GM23338 (cell line): ENCODE data around the gene SLC39A5. TPM values are rescaled to one million over a fixed set of nuclear protein-coding genes. Genes with fewer than 3 reads are reported as not detected.

Experiments used
- ATAC-seq: fragments of 200-7000 bp; cut with Tn5 transposase; 3 replicates; pipeline ENCODE4 v1.9.1; 2020
- DNase-seq: peaks from one replicate; pipeline ENCODE4 v3.0.0-alpha.2; 2015; ENCODE audit warnings: low spot score
- H2AFZ ChIP-seq: fragments of 200-600 bp; sonication (generic); 2 replicates; pipeline ENCODE4 v1.8.0; 2016; ENCODE audit warnings: antibody characterized with exemption, mild to moderate bottlenecking, moderate library complexity
- H3F3A ChIP-seq: fragments of 200-600 bp; sonication (generic); replicated peaks from 2 replicates; pipeline ENCODE4 v1.8.0; 2017; ENCODE audit warnings: antibody characterized with exemption, mixed run types, low read depth
- H3K27ac ChIP-seq: fragments of 200-600 bp; sonication (generic); 2 replicates; pipeline ENCODE4 v1.6.1; 2016; ENCODE audit warnings: low read depth
- H3K27me3 ChIP-seq: fragments of 200-600 bp; sonication (generic); 2 replicates; pipeline ENCODE4 v1.8.0; 2016; ENCODE audit warnings: mild to moderate bottlenecking, mixed run types, moderate library complexity; ENCODE audit not compliant: insufficient read depth
- H3K36me3 ChIP-seq: fragments of 200-600 bp; sonication (generic); 2 replicates; pipeline ENCODE4 v1.8.0; 2016; ENCODE audit warnings: mild to moderate bottlenecking; ENCODE audit not compliant: insufficient read depth
- H3K4me1 ChIP-seq: fragments of 200-600 bp; sonication (generic); 2 replicates; pipeline ENCODE4 v1.8.0; 2016; ENCODE audit warnings: mild to moderate bottlenecking, moderate library complexity; ENCODE audit not compliant: insufficient read depth
- H3K4me2 ChIP-seq: fragments of 200-600 bp; sonication (generic); 2 replicates; pipeline ENCODE4 v1.7.1; 2017; ENCODE audit warnings: mixed run types
- H3K4me3 ChIP-seq: fragments of 200-600 bp; sonication (generic); 2 replicates; pipeline ENCODE4 v1.6.1; 2016; ENCODE audit warnings: mixed run types
- H3K79me2 ChIP-seq: fragments of 200-600 bp; sonication (generic); replicated peaks from 2 replicates; pipeline ENCODE4 v1.8.0; 2017; ENCODE audit warnings: mild to moderate bottlenecking; ENCODE audit not compliant: insufficient read depth
- H3K9me2 ChIP-seq: fragments of 200-600 bp; sonication (generic); 2 replicates; pipeline ENCODE4 v1.8.0; 2017; ENCODE audit not compliant: insufficient read depth
- H4K20me1 ChIP-seq: fragments of 200-600 bp; sonication (generic); replicated peaks from 2 replicates; pipeline ENCODE4 v1.8.0; 2017; ENCODE audit warnings: mild to moderate bottlenecking; ENCODE audit not compliant: insufficient read depth
- H3K27ac Mint-ChIP-seq: 2 replicates; pipeline ENCODE4 v1.8.0; 2020; ENCODE audit warnings: inconsistent platforms, mild to moderate bottlenecking, moderate library complexity, mixed read lengths
- H3K27me3 Mint-ChIP-seq: 3 replicates; pipeline ENCODE4 v1.8.0; 2022; ENCODE audit warnings: low read depth, mild to moderate bottlenecking, moderate library complexity, mixed read lengths, inconsistent platforms; ENCODE audit not compliant: insufficient read depth, poor library complexity
- H3K36me3 Mint-ChIP-seq: 3 replicates; pipeline ENCODE4 v1.8.0; 2021; ENCODE audit warnings: low read depth, mild to moderate bottlenecking, inconsistent platforms, moderate library complexity, mixed read lengths
- H3K4me1 Mint-ChIP-seq: 3 replicates; pipeline ENCODE4 v1.8.0; 2020; ENCODE audit warnings: mild to moderate bottlenecking, inconsistent platforms, mixed read lengths
- H3K4me3 Mint-ChIP-seq: 3 replicates; pipeline ENCODE4 v1.8.0; 2021; ENCODE audit warnings: moderate library complexity, mild to moderate bottlenecking, inconsistent platforms, mixed read lengths
- H3K9me3 Mint-ChIP-seq: 3 replicates; pipeline ENCODE4 v1.8.0; 2020; ENCODE audit warnings: moderate library complexity, mild to moderate bottlenecking, inconsistent platforms, mixed read lengths
- CREB1 ChIP-seq: fragments of 250-450 bp; sonication (Bioruptor Pico); IDR thresholded peaks from 2 replicates; pipeline ENCODE4 v1.5.0; 2020; ENCODE audit warnings: low read depth, mild to moderate bottlenecking, moderate library complexity
- EZH2 ChIP-seq: fragments of 200-600 bp; sonication (generic); IDR thresholded peaks from one replicate; pipeline ENCODE4 v1.8.0; 2017; ENCODE audit warnings: antibody characterized with exemption, mild to moderate bottlenecking, low read depth; ENCODE audit not compliant: unreplicated experiment
- EZH2phosphoT487 ChIP-seq: fragments of 200-600 bp; sonication (generic); IDR thresholded peaks from one replicate; pipeline ENCODE4 v1.8.1; 2018; ENCODE audit warnings: antibody characterized with exemption; ENCODE audit not compliant: unreplicated experiment
- JUNB ChIP-seq: IDR thresholded peaks from one replicate; pipeline ENCODE4 v1.6.1; 2016; ENCODE audit warnings: antibody characterized with exemption; ENCODE audit not compliant: unreplicated experiment
- NANOG ChIP-seq: IDR thresholded peaks from 2 replicates; pipeline ENCODE4 v1.6.1; 2016; ENCODE audit warnings: antibody characterized with exemption, borderline replicate concordance
- POLR2AphosphoS5 ChIP-seq: IDR thresholded peaks from 2 replicates; pipeline ENCODE4 v1.6.1; 2016; ENCODE audit warnings: antibody characterized with exemption, low read depth
- STAT1 ChIP-seq: IDR thresholded peaks from one replicate; pipeline ENCODE4 v1.6.1; 2016; ENCODE audit warnings: antibody characterized with exemption; ENCODE audit not compliant: unreplicated experiment
- ZNF114 ChIP-seq: fragments of 250-450 bp; sonication (Bioruptor Pico); IDR thresholded peaks from 2 replicates; pipeline ENCODE4 v1.5.0; 2020; ENCODE audit warnings: mild to moderate bottlenecking, moderate library complexity
- ZNF331 ChIP-seq: fragments of 250-450 bp; sonication (Bioruptor Pico); IDR thresholded peaks from 2 replicates; pipeline ENCODE4 v1.5.0; 2020; ENCODE audit warnings: low read depth, mild to moderate bottlenecking, moderate library complexity
- polyA plus RNA-seq: library from polyadenylated mRNA; unstranded; fragments of >200 nt; fragmentation: Nextera tagmentation; extraction: Ambion mirVana; gene quantifications from 2 replicates; pipeline ENCODE4 v1.2.1, GENCODE V29; 2016
- total RNA-seq: library from RNA; depleted of rRNA; stranded (reverse); fragments of >200 nt; shearing (Covaris generic); gene quantifications from 2 replicates; pipeline ENCODE4 v1.2.3, GENCODE V29; 2014
- TF ChIP-seq, protein P1 (sequence below): fragments of 250-450 bp; sonication (Bioruptor Pico); IDR thresholded peaks from 2 replicates; pipeline ENCODE4 v1.5.0; 2020; ENCODE audit warnings: mild to moderate bottlenecking, moderate library complexity
- TF ChIP-seq, protein P2 (sequence below): IDR thresholded peaks from 2 replicates; pipeline ENCODE4 v1.6.1; 2016; ENCODE audit warnings: antibody characterized with exemption
- TF ChIP-seq, protein P3 (sequence below): IDR thresholded peaks from one replicate; pipeline ENCODE4 v1.6.1; 2018; ENCODE audit warnings: antibody characterized with exemption; ENCODE audit not compliant: unreplicated experiment
- TF ChIP-seq, protein P4 (sequence below), 2 experiments: fragments of 200-600 bp in 1 of 2; sonication (generic) in 1 of 2; conservative IDR thresholded peaks; 2 replicates each; pipeline versions ENCODE4 v1.5.1 to v1.6.1; 2016 to 2017; ENCODE audit warnings: antibody characterized with exemption in 2 of 2, low read depth in 2 of 2, mild to moderate bottlenecking in 2 of 2, moderate library complexity in 1 of 2

The SLC39A5 gene
- total and polyA plus RNA-seq, 2 experiments from 2014 or later, result 0.29 to 0.59 TPM

DNA sequence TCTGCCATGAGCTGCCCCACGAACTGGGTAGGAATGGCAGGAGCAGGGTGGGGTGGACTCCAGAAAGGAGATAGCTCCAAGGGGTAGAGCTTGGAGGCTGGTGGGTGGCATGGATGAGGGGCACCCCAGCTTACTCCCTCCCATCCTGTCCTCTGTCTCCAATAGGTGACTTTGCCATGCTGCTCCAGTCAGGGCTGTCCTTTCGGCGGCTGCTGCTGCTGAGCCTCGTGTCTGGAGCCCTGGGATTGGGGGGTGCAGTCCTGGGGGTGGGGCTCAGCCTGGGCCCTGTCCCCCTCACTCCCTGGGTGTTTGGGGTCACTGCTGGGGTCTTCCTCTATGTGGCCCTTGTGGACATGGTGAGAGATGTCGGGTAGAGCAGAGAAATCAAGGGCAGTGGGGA is 7.1 kb downstream of the SLC39A5 start:
- H3F3A ChIP-seq, result peaks cover 4% of the 10 kb centered on the region; the same call in 1 of the 2 replicates
- ATAC-seq (no peak), DNase-seq (no peak)
- H3K27ac Mint-ChIP-seq, result no peak overlapping the region
- no peaks in the 10 kb centered on the region for H3K9me2 ChIP-seq
- H3K79me2 ChIP-seq, result no peaks in the 10 kb centered on the region
- peaks cover 15% of the 10 kb centered on the region for H3K36me3 Mint-ChIP-seq
- no peak overlapping the region for H3K4me3 Mint-ChIP-seq
- no peak overlapping the region for H2AFZ ChIP-seq
- peaks cover 10% of the 10 kb centered on the region; the same call in 2 of the 3 replicates for H3K4me1 Mint-ChIP-seq
- H3K9me3 Mint-ChIP-seq, result no peaks in the 10 kb centered on the region
- H3K4me1 ChIP-seq, result no peaks in the 10 kb centered on the region
- peaks cover 22% of the 10 kb centered on the region for H3K27me3 Mint-ChIP-seq
- TF ChIP-seq, protein P1, sequence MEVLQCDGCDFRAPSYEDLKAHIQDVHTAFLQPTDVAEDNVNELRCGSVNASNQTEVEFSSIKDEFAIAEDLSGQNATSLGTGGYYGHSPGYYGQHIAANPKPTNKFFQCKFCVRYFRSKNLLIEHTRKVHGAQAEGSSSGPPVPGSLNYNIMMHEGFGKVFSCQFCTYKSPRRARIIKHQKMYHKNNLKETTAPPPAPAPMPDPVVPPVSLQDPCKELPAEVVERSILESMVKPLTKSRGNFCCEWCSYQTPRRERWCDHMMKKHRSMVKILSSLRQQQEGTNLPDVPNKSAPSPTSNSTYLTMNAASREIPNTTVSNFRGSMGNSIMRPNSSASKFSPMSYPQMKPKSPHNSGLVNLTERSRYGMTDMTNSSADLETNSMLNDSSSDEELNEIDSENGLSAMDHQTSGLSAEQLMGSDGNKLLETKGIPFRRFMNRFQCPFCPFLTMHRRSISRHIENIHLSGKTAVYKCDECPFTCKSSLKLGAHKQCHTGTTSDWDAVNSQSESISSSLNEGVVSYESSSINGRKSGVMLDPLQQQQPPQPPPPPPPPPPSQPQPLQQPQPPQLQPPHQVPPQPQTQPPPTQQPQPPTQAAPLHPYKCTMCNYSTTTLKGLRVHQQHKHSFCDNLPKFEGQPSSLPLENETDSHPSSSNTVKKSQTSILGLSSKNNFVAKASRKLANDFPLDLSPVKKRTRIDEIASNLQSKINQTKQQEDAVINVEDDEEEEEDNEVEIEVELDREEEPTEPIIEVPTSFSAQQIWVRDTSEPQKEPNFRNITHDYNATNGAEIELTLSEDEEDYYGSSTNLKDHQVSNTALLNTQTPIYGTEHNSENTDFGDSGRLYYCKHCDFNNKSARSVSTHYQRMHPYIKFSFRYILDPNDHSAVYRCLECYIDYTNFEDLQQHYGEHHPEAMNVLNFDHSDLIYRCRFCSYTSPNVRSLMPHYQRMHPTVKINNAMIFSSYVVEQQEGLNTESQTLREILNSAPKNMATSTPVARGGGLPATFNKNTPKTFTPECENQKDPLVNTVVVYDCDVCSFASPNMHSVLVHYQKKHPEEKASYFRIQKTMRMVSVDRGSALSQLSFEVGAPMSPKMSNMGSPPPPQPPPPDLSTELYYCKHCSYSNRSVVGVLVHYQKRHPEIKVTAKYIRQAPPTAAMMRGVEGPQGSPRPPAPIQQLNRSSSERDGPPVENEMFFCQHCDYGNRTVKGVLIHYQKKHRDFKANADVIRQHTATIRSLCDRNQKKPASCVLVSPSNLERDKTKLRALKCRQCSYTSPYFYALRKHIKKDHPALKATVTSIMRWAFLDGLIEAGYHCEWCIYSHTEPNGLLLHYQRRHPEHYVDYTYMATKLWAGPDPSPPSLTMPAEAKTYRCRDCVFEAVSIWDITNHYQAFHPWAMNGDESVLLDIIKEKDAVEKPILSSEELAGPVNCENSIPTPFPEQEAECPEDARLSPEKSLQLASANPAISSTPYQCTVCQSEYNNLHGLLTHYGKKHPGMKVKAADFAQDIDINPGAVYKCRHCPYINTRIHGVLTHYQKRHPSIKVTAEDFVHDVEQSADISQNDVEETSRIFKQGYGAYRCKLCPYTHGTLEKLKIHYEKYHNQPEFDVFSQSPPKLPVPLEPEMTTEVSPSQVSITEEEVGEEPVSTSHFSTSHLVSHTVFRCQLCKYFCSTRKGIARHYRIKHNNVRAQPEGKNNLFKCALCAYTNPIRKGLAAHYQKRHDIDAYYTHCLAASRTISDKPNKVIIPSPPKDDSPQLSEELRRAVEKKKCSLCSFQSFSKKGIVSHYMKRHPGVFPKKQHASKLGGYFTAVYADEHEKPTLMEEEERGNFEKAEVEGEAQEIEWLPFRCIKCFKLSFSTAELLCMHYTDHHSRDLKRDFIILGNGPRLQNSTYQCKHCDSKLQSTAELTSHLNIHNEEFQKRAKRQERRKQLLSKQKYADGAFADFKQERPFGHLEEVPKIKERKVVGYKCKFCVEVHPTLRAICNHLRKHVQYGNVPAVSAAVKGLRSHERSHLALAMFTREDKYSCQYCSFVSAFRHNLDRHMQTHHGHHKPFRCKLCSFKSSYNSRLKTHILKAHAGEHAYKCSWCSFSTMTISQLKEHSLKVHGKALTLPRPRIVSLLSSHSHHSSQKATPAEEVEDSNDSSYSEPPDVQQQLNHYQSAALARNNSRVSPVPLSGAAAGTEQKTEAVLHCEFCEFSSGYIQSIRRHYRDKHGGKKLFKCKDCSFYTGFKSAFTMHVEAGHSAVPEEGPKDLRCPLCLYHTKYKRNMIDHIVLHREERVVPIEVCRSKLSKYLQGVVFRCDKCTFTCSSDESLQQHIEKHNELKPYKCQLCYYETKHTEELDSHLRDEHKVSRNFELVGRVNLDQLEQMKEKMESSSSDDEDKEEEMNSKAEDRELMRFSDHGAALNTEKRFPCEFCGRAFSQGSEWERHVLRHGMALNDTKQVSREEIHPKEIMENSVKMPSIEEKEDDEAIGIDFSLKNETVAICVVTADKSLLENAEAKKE (CRISPR knock-in tag), result no peak
- TF ChIP-seq ZNF331, result no peak
- TF ChIP-seq, protein P2, sequence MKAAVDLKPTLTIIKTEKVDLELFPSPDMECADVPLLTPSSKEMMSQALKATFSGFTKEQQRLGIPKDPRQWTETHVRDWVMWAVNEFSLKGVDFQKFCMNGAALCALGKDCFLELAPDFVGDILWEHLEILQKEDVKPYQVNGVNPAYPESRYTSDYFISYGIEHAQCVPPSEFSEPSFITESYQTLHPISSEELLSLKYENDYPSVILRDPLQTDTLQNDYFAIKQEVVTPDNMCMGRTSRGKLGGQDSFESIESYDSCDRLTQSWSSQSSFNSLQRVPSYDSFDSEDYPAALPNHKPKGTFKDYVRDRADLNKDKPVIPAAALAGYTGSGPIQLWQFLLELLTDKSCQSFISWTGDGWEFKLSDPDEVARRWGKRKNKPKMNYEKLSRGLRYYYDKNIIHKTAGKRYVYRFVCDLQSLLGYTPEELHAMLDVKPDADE, result no peak
- TF ChIP-seq EZH2, result no peak
- TF ChIP-seq JUNB, result no peak
- no peak for TF ChIP-seq ZNF114 (CRISPR knock-in tag)
- TF ChIP-seq NANOG, result no peak
- TF ChIP-seq STAT1, result no peak
- TF ChIP-seq CREB1 (CRISPR knock-in tag), result no peak
- TF ChIP-seq, protein P3, sequence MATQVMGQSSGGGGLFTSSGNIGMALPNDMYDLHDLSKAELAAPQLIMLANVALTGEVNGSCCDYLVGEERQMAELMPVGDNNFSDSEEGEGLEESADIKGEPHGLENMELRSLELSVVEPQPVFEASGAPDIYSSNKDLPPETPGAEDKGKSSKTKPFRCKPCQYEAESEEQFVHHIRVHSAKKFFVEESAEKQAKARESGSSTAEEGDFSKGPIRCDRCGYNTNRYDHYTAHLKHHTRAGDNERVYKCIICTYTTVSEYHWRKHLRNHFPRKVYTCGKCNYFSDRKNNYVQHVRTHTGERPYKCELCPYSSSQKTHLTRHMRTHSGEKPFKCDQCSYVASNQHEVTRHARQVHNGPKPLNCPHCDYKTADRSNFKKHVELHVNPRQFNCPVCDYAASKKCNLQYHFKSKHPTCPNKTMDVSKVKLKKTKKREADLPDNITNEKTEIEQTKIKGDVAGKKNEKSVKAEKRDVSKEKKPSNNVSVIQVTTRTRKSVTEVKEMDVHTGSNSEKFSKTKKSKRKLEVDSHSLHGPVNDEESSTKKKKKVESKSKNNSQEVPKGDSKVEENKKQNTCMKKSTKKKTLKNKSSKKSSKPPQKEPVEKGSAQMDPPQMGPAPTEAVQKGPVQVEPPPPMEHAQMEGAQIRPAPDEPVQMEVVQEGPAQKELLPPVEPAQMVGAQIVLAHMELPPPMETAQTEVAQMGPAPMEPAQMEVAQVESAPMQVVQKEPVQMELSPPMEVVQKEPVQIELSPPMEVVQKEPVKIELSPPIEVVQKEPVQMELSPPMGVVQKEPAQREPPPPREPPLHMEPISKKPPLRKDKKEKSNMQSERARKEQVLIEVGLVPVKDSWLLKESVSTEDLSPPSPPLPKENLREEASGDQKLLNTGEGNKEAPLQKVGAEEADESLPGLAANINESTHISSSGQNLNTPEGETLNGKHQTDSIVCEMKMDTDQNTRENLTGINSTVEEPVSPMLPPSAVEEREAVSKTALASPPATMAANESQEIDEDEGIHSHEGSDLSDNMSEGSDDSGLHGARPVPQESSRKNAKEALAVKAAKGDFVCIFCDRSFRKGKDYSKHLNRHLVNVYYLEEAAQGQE, result no peak
- no peak for TF ChIP-seq POLR2AphosphoS5
- TF ChIP-seq, protein P4, sequence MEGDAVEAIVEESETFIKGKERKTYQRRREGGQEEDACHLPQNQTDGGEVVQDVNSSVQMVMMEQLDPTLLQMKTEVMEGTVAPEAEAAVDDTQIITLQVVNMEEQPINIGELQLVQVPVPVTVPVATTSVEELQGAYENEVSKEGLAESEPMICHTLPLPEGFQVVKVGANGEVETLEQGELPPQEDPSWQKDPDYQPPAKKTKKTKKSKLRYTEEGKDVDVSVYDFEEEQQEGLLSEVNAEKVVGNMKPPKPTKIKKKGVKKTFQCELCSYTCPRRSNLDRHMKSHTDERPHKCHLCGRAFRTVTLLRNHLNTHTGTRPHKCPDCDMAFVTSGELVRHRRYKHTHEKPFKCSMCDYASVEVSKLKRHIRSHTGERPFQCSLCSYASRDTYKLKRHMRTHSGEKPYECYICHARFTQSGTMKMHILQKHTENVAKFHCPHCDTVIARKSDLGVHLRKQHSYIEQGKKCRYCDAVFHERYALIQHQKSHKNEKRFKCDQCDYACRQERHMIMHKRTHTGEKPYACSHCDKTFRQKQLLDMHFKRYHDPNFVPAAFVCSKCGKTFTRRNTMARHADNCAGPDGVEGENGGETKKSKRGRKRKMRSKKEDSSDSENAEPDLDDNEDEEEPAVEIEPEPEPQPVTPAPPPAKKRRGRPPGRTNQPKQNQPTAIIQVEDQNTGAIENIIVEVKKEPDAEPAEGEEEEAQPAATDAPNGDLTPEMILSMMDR (conservative IDR thresholded peaks at IDR 0.05; ENCODE audit: low read depth in 2 of 2), result no peak
- TF ChIP-seq EZH2phosphoT487, result no peak
- no peak overlapping the region for H3K4me2 ChIP-seq
- H3K4me3 ChIP-seq, result no peak overlapping the region
- 0 out of 2 replicates have a peak, but pooled peaks cover 14% of the 10 kb centered on the region for H3K36me3 ChIP-seq
- H3K27ac ChIP-seq, result no peak overlapping the region
- H4K20me1 ChIP-seq, result peaks cover 7% of the 10 kb centered on the region; the same call in 1 of the 2 replicates
- H3K27me3 ChIP-seq, result peaks cover 5% of the 10 kb centered on the region; the same call in 1 of the 2 replicates
